SK-N-SH (cell line): ENCODE data around the gene EXOG. TPM values are rescaled to one million over a fixed set of nuclear protein-coding genes. Genes with fewer than 3 reads are reported as not detected.

Source experiments
- CTCF ChIA-PET: fragments of 300-600, 350-600 bp; formaldehyde crosslinking; extraction: SDS; loops from one replicate; lab custom pipeline; 2021; lab: Yijun Ruan, JAX
- POLR2A ChIA-PET: fragments of 350-600 bp; sonication (Branson Sonifier 250); formaldehyde crosslinking; extraction: SDS; loops from one replicate; lab custom pipeline; 2020; ENCODE audit warnings: antibody characterized with exemption, inconsistent platforms; lab: Yijun Ruan, JAX
- DNase-seq: peaks from one replicate; pipeline ENCODE4 v3.0.0; 2012
- H2AFZ ChIP-seq: fragments of 200-600 bp; sonication (generic); 2 replicates; pipeline ENCODE4 v1.8.1; 2016; ENCODE audit warnings: antibody characterized with exemption, mild to moderate bottlenecking, low read depth
- H3F3A ChIP-seq: fragments of 200-600 bp; sonication (generic); replicated peaks from 2 replicates; pipeline ENCODE3; 2016; ENCODE audit warnings: antibody characterized with exemption, mild to moderate bottlenecking; ENCODE audit not compliant: insufficient read depth
- H3K27ac ChIP-seq, 2 experiments: fragments of 200-500 bp in 1 of 2; fragments of 200-600 bp in 1 of 2; sonication (Bioruptor generic) in 1 of 2; sonication (generic), shearing (Covaris generic) in 1 of 2; 2 replicates each; pipeline versions ENCODE4 v1.5.1 to v1.6.1; 2014 to 2016; ENCODE audit warnings: low read depth in 2 of 2, inconsistent platforms in 1 of 2, low read length in 1 of 2, mild to moderate bottlenecking in 1 of 2, mixed read lengths in 1 of 2
- H3K27me3 ChIP-seq: fragments of 200-600 bp; sonication (generic), shearing (Covaris generic); 2 replicates; pipeline ENCODE4 v1.6.1; 2016; ENCODE audit warnings: mixed run types; ENCODE audit not compliant: insufficient read depth
- H3K36me3 ChIP-seq, 2 experiments: fragments of 200-500 bp in 1 of 2; fragments of 200-600 bp in 1 of 2; sonication (Bioruptor generic) in 1 of 2; sonication (generic) in 1 of 2; replicated peaks in 1 of 2; 2 replicates each; pipeline versions ENCODE3 to v1.5.1; 2014 to 2016; ENCODE audit warnings: low read length in 1 of 2, mild to moderate bottlenecking in 1 of 2; ENCODE audit not compliant: insufficient read depth in 2 of 2, control insufficient read depth in 1 of 2
- H3K4me1 ChIP-seq, 2 experiments: fragments of 200-500 bp in 1 of 2; fragments of 200-600 bp in 1 of 2; sonication (Bioruptor generic) in 1 of 2; sonication (generic), shearing (Covaris generic) in 1 of 2; 2 replicates each; pipeline versions ENCODE4 v1.5.1 to v1.6.1; 2014 to 2016; ENCODE audit warnings: low read depth in 1 of 2, low read length in 1 of 2, mixed run types in 1 of 2; ENCODE audit not compliant: insufficient read depth in 2 of 2, control insufficient read depth in 1 of 2
- H3K4me2 ChIP-seq: fragments of 200-600 bp; sonication (generic), shearing (Covaris generic); 2 replicates; pipeline ENCODE4 v1.6.1; 2017; ENCODE audit warnings: mixed run types
- H3K4me3 ChIP-seq, 2 experiments: fragments of 200-500 bp in 1 of 2; fragments of 200-600 bp in 1 of 2; sonication (Bioruptor generic) in 1 of 2; sonication (generic), shearing (Covaris generic) in 1 of 2; 2 replicates each; pipeline versions ENCODE4 v1.5.1 to v1.8.1; 2014 to 2016; ENCODE audit warnings: low read depth in 2 of 2, inconsistent platforms in 1 of 2, low read length in 1 of 2, mild to moderate bottlenecking in 1 of 2, mixed read lengths in 1 of 2, moderate library complexity in 1 of 2
- H3K79me2 ChIP-seq: fragments of 200-600 bp; sonication (generic); 2 replicates; pipeline ENCODE4 v1.8.1; 2017; ENCODE audit warnings: mild to moderate bottlenecking; ENCODE audit not compliant: insufficient read depth
- H3K9ac ChIP-seq: fragments of 200-600 bp; sonication (generic); 2 replicates; pipeline ENCODE4 v1.6.1; 2017; ENCODE audit warnings: mixed run types
- H3K9me2 ChIP-seq: fragments of 200-600 bp; sonication (generic); 2 replicates; pipeline ENCODE4 v1.6.1; 2017; ENCODE audit warnings: mixed run types
- H3K9me3 ChIP-seq: fragments of 200-600 bp; sonication (generic); 2 replicates; pipeline ENCODE4 v1.6.1; 2017; ENCODE audit warnings: mixed run types, mild to moderate bottlenecking, moderate library complexity
- H4K20me1 ChIP-seq: fragments of 200-600 bp; sonication (generic); 2 replicates; pipeline ENCODE4 v1.6.1; 2017; ENCODE audit warnings: mild to moderate bottlenecking, mixed run types; ENCODE audit not compliant: insufficient read depth
- CHD2 ChIP-seq: fragments of 150-350 bp; IDR thresholded peaks from 2 replicates; pipeline ENCODE4 v1.6.1; 2018; ENCODE audit warnings: low read length; ENCODE audit not compliant: partially characterized antibody
- CTCF ChIP-seq: fragments of 200-600 bp; sonication (generic); IDR thresholded peaks from 2 replicates; pipeline ENCODE4 v1.6.1; 2017; ENCODE audit warnings: antibody characterized with exemption, mild to moderate bottlenecking, moderate library complexity
- ELF1 ChIP-seq: IDR thresholded peaks from 2 replicates; pipeline ENCODE4 v1.4.0; 2012
- GABPA ChIP-seq: IDR thresholded peaks from 2 replicates; pipeline ENCODE4 v1.4.0; 2012; ENCODE audit warnings: low read depth, mild to moderate bottlenecking
- IRF3 ChIP-seq: fragments of 150-350 bp; IDR thresholded peaks from 2 replicates; pipeline ENCODE4 v1.6.1; 2016; ENCODE audit warnings: mild to moderate bottlenecking, low read depth, low read length
- JUND ChIP-seq: IDR thresholded peaks from 2 replicates; pipeline ENCODE4 v1.4.0; 2012
- MXI1 ChIP-seq: IDR thresholded peaks from 2 replicates; pipeline ENCODE4 v1.6.1; 2012; ENCODE audit warnings: mild to moderate bottlenecking, low read depth, low read length, improper control_type of control experiment
- NRF1 ChIP-seq: IDR thresholded peaks from 2 replicates; pipeline ENCODE4 v1.6.1; 2012; ENCODE audit warnings: low read depth, mild to moderate bottlenecking, low read length
- POLR2AphosphoS5 ChIP-seq: IDR thresholded peaks from 2 replicates; pipeline ENCODE4 v1.6.1; 2012; ENCODE audit warnings: low read depth, low read length
- TCF12 ChIP-seq: IDR thresholded peaks from 2 replicates; pipeline ENCODE4 v1.4.0; 2012
- TEAD4 ChIP-seq: IDR thresholded peaks from 2 replicates; pipeline ENCODE4 v1.4.0; 2012; ENCODE audit warnings: mild to moderate bottlenecking, borderline replicate concordance; ENCODE audit not compliant: insufficient read depth
- USF1 ChIP-seq: IDR thresholded peaks from 2 replicates; pipeline ENCODE4 v1.4.0; 2012; ENCODE audit warnings: low read depth, borderline replicate concordance
- WGBS: methylation state at CpG from one replicate; pipeline ENCODE4 v1.1.6; 2017; ENCODE audit warnings: low lambda C conversion rate; 5-methylcytosine and 5-hydroxymethylcytosine counted together
- polyA plus RNA-seq, 3 experiments: library from polyadenylated mRNA; depleted of rRNA; stranded (reverse); fragments of >200 nt; gene quantifications; 2 replicates each; pipeline ENCODE4 v1.2.3, GENCODE V29; 2012
- TF ChIP-seq, protein P1 (sequence below): IDR thresholded peaks from 2 replicates; pipeline ENCODE4; 2012
- TF ChIP-seq, protein P2 (sequence below): IDR thresholded peaks from 2 replicates; pipeline ENCODE4 v1.4.0; 2012; ENCODE audit warnings: low read depth

Gene EXOG
- polyA plus RNA-seq, 1 of the 3 experiments (the other 2 are of a cell fraction): 6.2 TPM

GRCh38 chr3:38454884-38455638 lies 41.1 kb upstream of the EXOG start:
- Histone ChIP-seq H3K27ac (peak overlapping the region; percentile 48 to 92; a peak in 3 of 4 replicates), H3K4me3 (peak overlapping the region; percentile 84 to 87), H3K27me3 (no peaks in the 10 kb centered on the region), H2AFZ (peak overlapping the region; percentile 78; the same call in 1 of the 2 replicates), H3F3A (no peaks in the 10 kb centered on the region), H3K9me3 (no peaks in the 10 kb centered on the region), H3K4me1 (peaks cover 0 to 37% of the 10 kb centered on the region in 2 experiments; a peak in 2 of 4 replicates), H3K36me3 (no peaks in the 10 kb centered on the region), H3K79me2 (peaks cover 49% of the 10 kb centered on the region), H4K20me1 (peaks cover 27% of the 10 kb centered on the region), H3K4me2 (peak overlapping the region; percentile 93), H3K9me2 (no peaks in the 10 kb centered on the region), H3K9ac (peak overlapping the region; percentile 93)
- ChIA-PET CTCF (interaction anchor here (0.7 to 2.2 kb wide), 5 partner anchors 25 to 200 kb away, joined by 3 to 16 read pairs (median 7); partner anchors contain the start of genes EXOG and XYLB), POLR2A (interaction anchor here (2.0 kb wide), 1 partner anchor 108 kb away, joined by 7 read pairs; the partner anchor contains the start of gene XYLB)
- WGBS: 0% methylated on average over 5 of the region's 72 CpGs
- TF ChIP-seq, protein P1, sequence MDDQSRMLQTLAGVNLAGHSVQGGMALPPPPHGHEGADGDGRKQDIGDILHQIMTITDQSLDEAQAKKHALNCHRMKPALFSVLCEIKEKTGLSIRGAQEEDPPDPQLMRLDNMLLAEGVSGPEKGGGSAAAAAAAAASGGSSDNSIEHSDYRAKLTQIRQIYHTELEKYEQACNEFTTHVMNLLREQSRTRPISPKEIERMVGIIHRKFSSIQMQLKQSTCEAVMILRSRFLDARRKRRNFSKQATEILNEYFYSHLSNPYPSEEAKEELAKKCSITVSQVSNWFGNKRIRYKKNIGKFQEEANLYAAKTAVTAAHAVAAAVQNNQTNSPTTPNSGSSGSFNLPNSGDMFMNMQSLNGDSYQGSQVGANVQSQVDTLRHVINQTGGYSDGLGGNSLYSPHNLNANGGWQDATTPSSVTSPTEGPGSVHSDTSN: no peak
- TF ChIP-seq NRF1: peak; percentile 35; the same call in 1 of the 2 replicates
- TF ChIP-seq USF1: 0 out of 2 replicates have a peak, but pooled peaks have one; percentile 6
- no peak for TF ChIP-seq CTCF
- TF ChIP-seq, protein P2, sequence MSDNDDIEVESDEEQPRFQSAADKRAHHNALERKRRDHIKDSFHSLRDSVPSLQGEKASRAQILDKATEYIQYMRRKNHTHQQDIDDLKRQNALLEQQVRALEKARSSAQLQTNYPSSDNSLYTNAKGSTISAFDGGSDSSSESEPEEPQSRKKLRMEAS: peak; percentile 78
- TF ChIP-seq MXI1: peak; percentile 78
- TF ChIP-seq CHD2: peak; percentile 46
- peak; percentile 96 for DNase-seq

DNA sequence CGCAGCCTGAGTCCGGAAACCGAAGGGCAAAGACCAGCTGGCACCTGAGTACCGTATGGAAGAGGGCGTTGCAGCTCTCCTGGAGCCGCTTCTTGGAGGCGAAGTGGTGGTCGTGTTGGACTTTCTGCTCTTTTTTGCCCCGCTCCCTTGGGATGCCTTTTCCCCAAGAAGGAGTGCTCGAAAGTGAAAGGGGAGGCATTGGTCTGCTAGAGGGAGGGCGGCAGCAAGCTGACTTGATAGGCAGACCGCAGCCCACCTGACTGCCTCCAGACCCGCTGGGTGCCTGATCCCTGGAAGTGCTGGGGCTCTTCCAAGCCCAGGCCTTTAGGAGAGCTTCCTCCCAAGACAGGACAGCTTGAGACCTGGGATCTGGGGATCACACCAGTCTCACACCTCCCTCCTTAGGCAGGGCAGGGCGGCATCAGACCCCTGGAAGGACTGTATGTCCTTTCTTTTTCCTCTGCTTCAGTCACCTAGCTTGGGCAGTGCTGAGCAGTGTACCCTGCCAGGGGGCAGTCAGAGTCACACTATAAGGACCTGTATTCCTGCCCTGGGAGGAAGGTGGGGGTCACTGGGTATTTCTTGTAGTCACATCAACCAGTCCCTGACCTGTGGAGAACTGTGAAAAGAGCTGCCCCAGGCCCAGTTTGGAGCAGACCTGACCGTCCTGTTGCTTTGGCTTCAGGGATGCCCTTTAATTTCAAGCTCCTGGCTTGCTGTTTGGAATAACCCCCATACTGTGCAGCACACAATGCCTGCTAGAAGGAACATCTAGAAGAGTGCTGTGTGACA lies 40.3 kb upstream of the EXOG start:
- Histone ChIP-seq H3K27ac (peak overlapping the region in 1 of 2 experiments; percentile 25; a peak in 3 of 4 replicates), H3K4me3 (peak overlapping the region; percentile 84 to 87), H2AFZ (peak overlapping the region; percentile 70; the same call in 1 of the 2 replicates), H4K20me1 (peaks cover 27% of the 10 kb centered on the region), H3K4me2 (peak overlapping the region; percentile 93), H3K79me2 (peaks cover 50% of the 10 kb centered on the region), H3F3A (no peaks in the 10 kb centered on the region), H3K9ac (peak overlapping the region; percentile 93; the same call in 1 of the 2 replicates), H3K36me3 (no peaks in the 10 kb centered on the region), H3K9me3 (no peaks in the 10 kb centered on the region), H3K9me2 (no peaks in the 10 kb centered on the region), H3K27me3 (no peaks in the 10 kb centered on the region), H3K4me1 (peaks cover 0 to 37% of the 10 kb centered on the region in 2 experiments; a peak in 2 of 4 replicates)
- WGBS: 61% methylated on average over 4 of the region's 15 CpGs
- DNase-seq: peak; percentile 58
- ChIA-PET POLR2A (interaction anchor here (2.0 kb wide), 1 partner anchor 109 kb away, joined by 7 read pairs; the partner anchor contains the start of gene XYLB), CTCF (interaction anchor here (0.7 to 2.2 kb wide), 8 partner anchors 12 to 199 kb away, joined by 3 to 16 read pairs (median 3); partner anchors contain the start of genes EXOG and XYLB)
- no peak for TF ChIP-seq TEAD4
- TF ChIP-seq CHD2: no peak
- no peak for TF ChIP-seq IRF3
- TF ChIP-seq GABPA: no peak
- TF ChIP-seq CTCF: no peak
- no peak for TF ChIP-seq JUND
- no peak for TF ChIP-seq ELF1
- TF ChIP-seq POLR2AphosphoS5: no peak
- no peak for TF ChIP-seq TCF12
- TF ChIP-seq NRF1: no peak
